ENCODE measurements around the gene PXDC1.
A peak's percentile ranks its signal among the peaks of the same experiment; 100 is the strongest.

PXDC1 gene

DNA sequence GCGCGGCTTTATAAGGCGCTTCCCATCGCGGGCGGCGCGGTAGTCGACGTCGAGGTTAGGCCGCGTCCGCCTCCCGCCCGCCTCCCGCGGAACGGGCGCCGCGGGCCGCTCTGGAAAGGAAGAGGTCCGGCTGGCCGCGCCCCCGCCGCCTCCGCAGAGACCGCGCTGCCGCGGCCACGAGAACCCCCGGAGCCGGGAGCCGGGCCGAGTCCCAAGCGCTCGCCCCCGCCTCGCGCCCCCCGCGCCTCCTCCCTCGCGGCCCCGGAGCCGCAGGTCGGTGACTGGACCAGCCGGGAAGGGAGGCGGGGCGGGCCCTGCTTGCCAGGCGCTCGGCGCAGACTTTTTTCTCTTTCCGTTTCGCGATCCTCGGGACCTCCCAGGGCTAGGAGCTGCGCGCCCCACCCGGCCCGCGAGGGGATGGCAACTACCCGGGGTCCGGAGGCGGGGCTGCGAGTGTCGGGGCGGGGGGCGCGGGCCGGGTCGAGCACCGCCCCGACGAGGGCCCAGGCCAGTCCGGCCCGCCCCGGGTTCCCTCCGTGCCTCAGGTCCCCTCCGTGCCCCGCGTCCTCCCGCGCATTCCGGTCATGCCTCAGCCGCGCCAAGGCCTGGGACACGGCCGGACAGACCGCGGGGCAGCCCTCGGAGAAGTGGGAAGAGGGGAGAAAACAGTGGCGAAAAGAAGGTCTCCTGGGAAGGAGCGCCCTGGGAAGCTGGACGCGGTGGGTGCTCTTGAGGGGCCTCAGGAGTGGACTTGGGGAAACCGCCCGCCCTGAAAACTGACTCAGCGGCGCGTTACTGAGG, 417 bp upstream of the PXDC1 start:
- H3K4me3 ChIP-seq (ENCODE audit: low read depth, low read length), result no peak overlapping the region
- DNase-seq (ENCODE audit: low read depth), result peak; percentile 70
- TF ChIP-seq, protein P1, sequence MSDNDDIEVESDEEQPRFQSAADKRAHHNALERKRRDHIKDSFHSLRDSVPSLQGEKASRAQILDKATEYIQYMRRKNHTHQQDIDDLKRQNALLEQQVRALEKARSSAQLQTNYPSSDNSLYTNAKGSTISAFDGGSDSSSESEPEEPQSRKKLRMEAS (IDR thresholded peaks at IDR 0.05; ENCODE audit: low read depth, low read length), result no peak
- TF ChIP-seq, protein P2, sequence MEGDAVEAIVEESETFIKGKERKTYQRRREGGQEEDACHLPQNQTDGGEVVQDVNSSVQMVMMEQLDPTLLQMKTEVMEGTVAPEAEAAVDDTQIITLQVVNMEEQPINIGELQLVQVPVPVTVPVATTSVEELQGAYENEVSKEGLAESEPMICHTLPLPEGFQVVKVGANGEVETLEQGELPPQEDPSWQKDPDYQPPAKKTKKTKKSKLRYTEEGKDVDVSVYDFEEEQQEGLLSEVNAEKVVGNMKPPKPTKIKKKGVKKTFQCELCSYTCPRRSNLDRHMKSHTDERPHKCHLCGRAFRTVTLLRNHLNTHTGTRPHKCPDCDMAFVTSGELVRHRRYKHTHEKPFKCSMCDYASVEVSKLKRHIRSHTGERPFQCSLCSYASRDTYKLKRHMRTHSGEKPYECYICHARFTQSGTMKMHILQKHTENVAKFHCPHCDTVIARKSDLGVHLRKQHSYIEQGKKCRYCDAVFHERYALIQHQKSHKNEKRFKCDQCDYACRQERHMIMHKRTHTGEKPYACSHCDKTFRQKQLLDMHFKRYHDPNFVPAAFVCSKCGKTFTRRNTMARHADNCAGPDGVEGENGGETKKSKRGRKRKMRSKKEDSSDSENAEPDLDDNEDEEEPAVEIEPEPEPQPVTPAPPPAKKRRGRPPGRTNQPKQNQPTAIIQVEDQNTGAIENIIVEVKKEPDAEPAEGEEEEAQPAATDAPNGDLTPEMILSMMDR (IDR thresholded peaks at IDR 0.05; ENCODE audit: low read depth, low read length), result no peak
- TF ChIP-seq MYC (IDR thresholded peaks at IDR 0.05; ENCODE audit: low read depth, low read length) (no peak), POLR2A (IDR thresholded peaks at IDR 0.05; ENCODE audit: extremely low read depth, insufficient read length) (no peak)

DNA sequence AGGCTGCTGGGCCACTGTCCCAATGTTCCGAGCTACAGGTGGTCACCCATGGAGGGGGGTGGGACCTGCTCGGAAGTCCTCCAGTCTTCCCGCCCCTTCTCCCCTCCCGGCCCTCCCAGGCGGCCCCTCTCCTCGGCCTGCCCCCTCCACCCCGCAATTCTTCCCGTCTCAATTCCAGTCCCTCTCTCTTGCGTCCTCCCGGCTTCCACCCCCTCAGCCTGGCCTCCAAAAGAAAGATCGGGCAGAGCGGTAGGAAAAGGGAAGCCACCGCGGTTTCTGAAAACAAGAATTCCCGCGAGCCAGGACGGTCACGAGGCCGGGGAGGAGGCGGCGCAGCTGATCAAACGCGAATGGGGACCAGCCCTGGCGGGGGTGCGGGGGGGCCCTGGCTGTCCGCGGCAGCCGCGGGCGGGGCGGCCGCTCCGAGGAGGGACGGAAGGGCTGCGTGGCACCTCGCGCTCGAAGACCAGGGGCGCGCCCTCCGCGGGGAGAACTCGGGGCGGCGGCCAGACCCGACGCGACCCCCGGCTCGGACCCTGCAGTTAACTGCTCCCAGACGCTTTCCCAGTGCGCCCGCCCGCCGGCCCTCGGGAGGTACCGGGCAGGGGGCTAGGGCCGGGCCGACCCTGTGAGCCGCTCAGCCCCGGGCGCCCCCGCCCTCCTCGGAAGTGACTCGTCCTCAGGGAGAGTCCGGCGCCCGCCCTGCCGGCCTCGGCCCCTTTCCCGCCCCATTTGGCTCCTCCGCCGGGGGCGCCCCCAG, 1.0 kb downstream of the PXDC1 start:
- TF ChIP-seq POLR2A (IDR thresholded peaks at IDR 0.05; ENCODE audit: extremely low read depth, insufficient read length), result no peak
- TF ChIP-seq, protein P2 (IDR thresholded peaks at IDR 0.05; ENCODE audit: low read depth, low read length), result no peak
- TF ChIP-seq, protein P1 (IDR thresholded peaks at IDR 0.05; ENCODE audit: low read depth, low read length), result no peak
- no peak for DNase-seq (ENCODE audit: low read depth)
- no peak overlapping the region for H3K4me3 ChIP-seq (ENCODE audit: low read depth, low read length)

DNA sequence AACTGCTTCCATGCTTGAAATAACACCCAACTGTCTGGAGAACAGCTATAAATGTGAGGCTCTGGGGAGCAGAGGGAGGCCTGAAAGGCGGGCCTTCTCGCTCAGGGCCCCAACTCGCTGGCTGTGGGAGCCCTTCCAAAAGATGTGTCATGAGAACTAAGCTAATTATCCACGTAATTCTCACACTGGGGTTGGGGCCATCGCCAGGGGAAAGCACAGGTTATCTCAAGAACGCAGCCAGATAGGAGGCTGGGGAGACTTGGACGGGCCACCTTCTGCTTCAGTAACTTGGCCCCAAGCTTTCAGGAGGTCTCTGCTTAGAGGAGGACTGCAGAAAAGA, 1.6 kb downstream of the PXDC1 start:
- no peak for DNase-seq (ENCODE audit: low read depth)
- H3K4me3 ChIP-seq (ENCODE audit: low read depth, low read length), result no peak overlapping the region
- TF ChIP-seq POLR2A (IDR thresholded peaks at IDR 0.05; ENCODE audit: extremely low read depth, insufficient read length), result no peak

DNA sequence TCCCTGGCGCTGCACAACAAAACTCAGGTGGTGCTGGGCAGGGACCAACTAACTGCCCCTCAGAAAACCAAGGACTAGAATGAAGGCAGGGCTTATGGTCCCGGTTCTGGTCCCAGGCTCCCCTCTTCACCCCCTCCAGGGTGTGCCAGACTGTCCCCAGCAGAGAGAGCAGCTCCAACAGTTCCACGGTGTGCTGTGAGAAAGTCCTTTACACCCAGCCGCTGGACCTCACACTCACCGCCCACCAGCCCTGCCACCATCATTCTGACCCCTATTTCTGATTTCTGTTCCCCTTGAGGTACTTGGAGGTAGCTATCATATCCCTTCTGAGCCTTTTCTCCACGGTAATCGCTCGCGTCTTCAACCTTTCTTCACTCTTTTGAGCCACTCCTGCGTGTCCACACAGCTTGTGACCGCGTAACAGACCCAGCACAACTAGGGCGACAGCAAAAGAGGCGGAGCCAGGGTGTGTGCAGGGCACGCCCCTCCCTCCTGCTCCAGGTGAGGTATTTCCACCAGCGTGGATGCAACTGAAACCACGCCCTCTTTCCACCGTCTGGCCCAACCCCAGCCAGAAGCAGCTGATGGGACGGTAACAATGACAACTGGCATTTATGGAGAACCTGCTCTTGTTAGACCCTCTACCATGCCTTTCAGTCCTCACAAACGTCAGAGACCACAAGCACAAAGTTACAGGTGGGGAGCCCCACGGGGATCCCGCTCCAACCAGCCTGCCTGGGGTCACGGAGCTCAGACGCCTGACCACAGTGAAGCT, 2.3 kb downstream of the PXDC1 start:
- H3K4me3 ChIP-seq (ENCODE audit: low read depth, low read length), result no peak overlapping the region
- DNase-seq (ENCODE audit: low read depth), result no peak
- no peak for TF ChIP-seq POLR2A (IDR thresholded peaks at IDR 0.05; ENCODE audit: extremely low read depth, insufficient read length)
- TF ChIP-seq, protein P1 (IDR thresholded peaks at IDR 0.05; ENCODE audit: low read depth, low read length), result no peak
- TF ChIP-seq MYC (IDR thresholded peaks at IDR 0.05; ENCODE audit: low read depth, low read length), result no peak
- TF ChIP-seq, protein P2 (IDR thresholded peaks at IDR 0.05; ENCODE audit: low read depth, low read length), result no peak

DNA sequence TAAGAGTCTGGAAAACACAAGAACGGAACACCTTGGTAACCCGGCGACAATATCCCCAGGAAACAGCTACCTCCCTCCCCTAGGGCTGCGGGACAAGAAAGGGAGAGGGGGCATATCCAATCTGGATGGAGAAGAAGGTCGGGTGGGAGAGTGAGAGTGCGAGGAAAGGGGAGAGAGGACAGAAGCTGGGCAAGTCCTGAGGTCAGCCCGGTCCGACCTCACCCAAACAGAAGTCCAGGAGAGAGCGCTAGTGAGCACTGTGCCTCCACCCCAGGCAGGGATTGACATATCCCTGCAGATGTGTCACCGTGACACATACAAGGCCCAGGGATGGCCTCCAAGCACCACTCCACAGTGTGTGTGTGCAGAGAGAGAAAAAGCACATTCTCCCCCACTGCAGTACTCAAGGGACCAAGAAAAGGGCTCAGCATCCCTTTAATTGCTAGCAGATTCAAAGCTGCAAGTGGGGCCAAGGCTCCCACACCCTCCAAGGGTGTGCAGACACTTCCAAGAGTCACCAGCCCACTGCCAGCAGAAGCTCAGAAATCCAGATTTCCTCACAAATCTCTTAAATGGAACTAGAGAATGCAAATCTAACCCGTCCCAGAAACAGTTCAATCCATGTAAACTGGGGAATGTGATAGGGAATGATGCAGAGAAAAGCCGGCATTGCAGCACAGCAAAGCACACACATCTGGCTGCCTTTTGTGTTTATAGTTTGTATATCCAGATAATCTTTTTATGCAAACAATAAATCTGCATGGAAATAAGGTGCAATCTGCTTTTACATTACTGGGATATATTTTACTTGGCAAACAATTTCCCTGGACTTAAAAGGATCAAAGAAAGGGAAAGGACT, 3.1 kb downstream of the PXDC1 start:
- peak; percentile 73 for DNase-seq (ENCODE audit: low read depth)
- H3K4me3 ChIP-seq (ENCODE audit: low read depth, low read length), result no peak overlapping the region
- TF ChIP-seq, protein P2 (IDR thresholded peaks at IDR 0.05; ENCODE audit: low read depth, low read length), result peak; percentile 83
- TF ChIP-seq, protein P1 (IDR thresholded peaks at IDR 0.05; ENCODE audit: low read depth, low read length), result no peak
- TF ChIP-seq MYC (IDR thresholded peaks at IDR 0.05; ENCODE audit: low read depth, low read length) (no peak), POLR2A (IDR thresholded peaks at IDR 0.05; ENCODE audit: extremely low read depth, insufficient read length) (no peak)

Data from NB4 (cell line).